Peyer's patch (tissue), 4 donors: ENCODE data around the gene DUT.

Experiments
- POLR2A ChIP-seq, 2 donors: fragments of 450-650 bp; IDR thresholded peaks; one replicate each; pipeline ENCODE4 v1.5.1; 2017; ENCODE audit warnings: antibody characterized with exemption in 2 of 2, mild to moderate bottlenecking in 2 of 2, moderate library complexity in 2 of 2
- TF ChIP-seq, protein P1 (sequence below), 6 experiments: fragments of 450-650 bp in 4 of 6; fragments of 200-600 bp in 2 of 6; sonication (generic) in 1 of 6; IDR thresholded peaks; one replicate each; pipeline ENCODE4 v1.5.1; 2017 to 2019; ENCODE audit warnings: antibody characterized with exemption in 6 of 6, mild to moderate bottlenecking in 3 of 6, moderate library complexity in 1 of 6

DNA sequence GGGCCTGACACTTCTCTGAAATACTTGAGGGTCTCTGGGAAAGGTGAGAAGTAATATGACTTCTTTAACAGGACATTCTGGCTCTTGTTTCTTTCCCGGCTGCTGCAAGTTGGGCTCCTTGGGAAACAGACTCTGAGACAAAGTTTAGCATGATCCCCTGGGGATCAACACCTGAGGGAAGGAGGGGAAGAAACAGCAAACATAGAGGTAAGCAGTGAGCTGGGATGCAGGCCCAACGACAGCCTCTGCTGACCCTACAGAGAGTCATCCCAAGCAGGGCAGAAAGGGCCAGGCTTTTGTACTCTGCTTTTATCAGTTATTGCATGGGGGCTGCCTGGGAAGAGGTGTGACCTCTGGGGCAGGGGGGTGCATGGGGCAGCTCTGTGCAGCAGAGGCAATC, 26.8 kb upstream of the DUT start:
- TF ChIP-seq, protein P1, sequence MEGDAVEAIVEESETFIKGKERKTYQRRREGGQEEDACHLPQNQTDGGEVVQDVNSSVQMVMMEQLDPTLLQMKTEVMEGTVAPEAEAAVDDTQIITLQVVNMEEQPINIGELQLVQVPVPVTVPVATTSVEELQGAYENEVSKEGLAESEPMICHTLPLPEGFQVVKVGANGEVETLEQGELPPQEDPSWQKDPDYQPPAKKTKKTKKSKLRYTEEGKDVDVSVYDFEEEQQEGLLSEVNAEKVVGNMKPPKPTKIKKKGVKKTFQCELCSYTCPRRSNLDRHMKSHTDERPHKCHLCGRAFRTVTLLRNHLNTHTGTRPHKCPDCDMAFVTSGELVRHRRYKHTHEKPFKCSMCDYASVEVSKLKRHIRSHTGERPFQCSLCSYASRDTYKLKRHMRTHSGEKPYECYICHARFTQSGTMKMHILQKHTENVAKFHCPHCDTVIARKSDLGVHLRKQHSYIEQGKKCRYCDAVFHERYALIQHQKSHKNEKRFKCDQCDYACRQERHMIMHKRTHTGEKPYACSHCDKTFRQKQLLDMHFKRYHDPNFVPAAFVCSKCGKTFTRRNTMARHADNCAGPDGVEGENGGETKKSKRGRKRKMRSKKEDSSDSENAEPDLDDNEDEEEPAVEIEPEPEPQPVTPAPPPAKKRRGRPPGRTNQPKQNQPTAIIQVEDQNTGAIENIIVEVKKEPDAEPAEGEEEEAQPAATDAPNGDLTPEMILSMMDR (IDR thresholded peaks at IDR 0.05): no peak
- no peak for TF ChIP-seq POLR2A (IDR thresholded peaks at IDR 0.05)
